Upper lobe of left lung (tissue), 6 donors: ENCODE measurements around the gene IRF5. TPM values are rescaled to one million over a fixed set of nuclear protein-coding genes. Genes with fewer than 3 reads are reported as not detected.
"Not testable (repeated sequence)": the region's sequence is repeated elsewhere in the genome, so short reads cannot be mapped to it uniquely, and the experiment has no call there.

Experiments used
- ATAC-seq, 2 donors: fragments of 200-7000 bp; cut with Tn5 transposase; one replicate each; pipeline ENCODE4 v1.9.1; 2022; ENCODE audit warnings: mild to moderate bottlenecking in 2 of 2, moderate library complexity in 2 of 2; ENCODE audit not compliant: low FRiP score in 2 of 2
- DNase-seq, 2 donors: peaks; one replicate each; pipeline ENCODE4 v3.0.0-alpha.2; 2019 to 2020
- H3K27ac ChIP-seq, 4 donors: fragments of 200-600 bp; sonication (generic); one replicate each; pipeline ENCODE4 v1.5.1; 2016 to 2019
- H3K27me3 ChIP-seq, 4 donors: fragments of 200-600 bp; sonication (generic); one replicate each; pipeline ENCODE4 v1.5.1; 2017 to 2019
- H3K36me3 ChIP-seq, 4 donors: fragments of 200-600 bp; sonication (generic); one replicate each; pipeline ENCODE4 v1.5.1; 2016 to 2019
- H3K4me1 ChIP-seq, 4 donors: fragments of 200-600 bp; sonication (generic); one replicate each; pipeline ENCODE4 v1.5.1; 2018 to 2019
- H3K4me3 ChIP-seq, 4 donors: fragments of 200-600 bp; sonication (generic); one replicate each; pipeline ENCODE4 v1.5.1; 2017 to 2019; ENCODE audit warnings: mild to moderate bottlenecking in 2 of 4, moderate library complexity in 1 of 4
- H3K9me3 ChIP-seq, 4 donors: fragments of 200-600 bp; sonication (generic); one replicate each; pipeline ENCODE4 v1.5.1; 2018 to 2019
- EP300 ChIP-seq, 4 donors: sonication (generic); formaldehyde crosslinking; IDR thresholded peaks; one replicate each; pipeline ENCODE4 v1.5.1; 2017; ENCODE audit warnings: antibody characterized with exemption in 4 of 4, control low read depth in 2 of 4
- POLR2A ChIP-seq, 4 donors: fragments of 450-650 bp; IDR thresholded peaks; one replicate each; pipeline ENCODE4 v1.5.1; 2016 to 2017; ENCODE audit warnings: antibody characterized with exemption in 4 of 4, mild to moderate bottlenecking in 2 of 4
- POLR2AphosphoS5 ChIP-seq, 2 donors: sonication (generic); formaldehyde crosslinking; IDR thresholded peaks; one replicate each; pipeline ENCODE4 v1.5.1; 2017; ENCODE audit warnings: antibody characterized with exemption in 2 of 2
- WGBS, 2 donors: methylation state at CpG; one replicate each; pipeline ENCODE4 v1.1.5; 2017 to 2018; 5-methylcytosine and 5-hydroxymethylcytosine counted together
- total RNA-seq, 6 donors: library from RNA; depleted of rRNA in 4 of 6; stranded (reverse); fragments of >200 nt in 4 of 6; gene quantifications; one replicate each; pipeline versions ENCODE4 v1.1.0 to v1.2.1, GENCODE V29; 2016 to 2021
- TF ChIP-seq, protein P1 (sequence below), 6 experiments: fragments of 450-650 bp in 4 of 6; fragments of 200-600 bp in 2 of 6; sonication (generic) in 2 of 6; IDR thresholded peaks; one replicate each; pipeline ENCODE4 v1.5.1; 2016 to 2019; ENCODE audit warnings: antibody characterized with exemption in 6 of 6
- donor health status: DM: no; HTN: no; CAD: no; lungs with moderate emphysema.
- donor health status: DM: no; HTN: yes; CAD: no; lungs with severe emphysema.

Gene IRF5
- total RNA-seq, 6 donors from 2014 or later: 10.7 to 83.8 (median 45.8) TPM

DNA sequence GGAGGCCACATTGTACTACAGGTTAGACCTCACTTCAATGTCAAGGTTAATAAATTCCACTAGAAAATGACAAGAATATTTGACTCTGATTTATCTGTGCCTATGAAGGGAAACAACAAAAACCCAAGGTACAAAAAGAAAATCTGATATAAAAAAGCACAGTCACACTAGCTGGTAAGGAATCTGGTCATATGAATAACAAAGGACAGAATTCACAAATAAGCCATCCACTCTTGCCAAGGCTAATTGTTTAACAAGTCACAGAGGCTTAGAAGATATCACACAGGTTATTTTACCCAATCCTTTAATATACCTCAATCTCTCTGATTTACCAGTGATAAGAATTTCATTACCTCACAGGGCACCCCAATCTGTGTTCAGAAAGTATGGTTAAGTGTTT lies 47.9 kb downstream of the IRF5 start:
- TF ChIP-seq, protein P1, sequence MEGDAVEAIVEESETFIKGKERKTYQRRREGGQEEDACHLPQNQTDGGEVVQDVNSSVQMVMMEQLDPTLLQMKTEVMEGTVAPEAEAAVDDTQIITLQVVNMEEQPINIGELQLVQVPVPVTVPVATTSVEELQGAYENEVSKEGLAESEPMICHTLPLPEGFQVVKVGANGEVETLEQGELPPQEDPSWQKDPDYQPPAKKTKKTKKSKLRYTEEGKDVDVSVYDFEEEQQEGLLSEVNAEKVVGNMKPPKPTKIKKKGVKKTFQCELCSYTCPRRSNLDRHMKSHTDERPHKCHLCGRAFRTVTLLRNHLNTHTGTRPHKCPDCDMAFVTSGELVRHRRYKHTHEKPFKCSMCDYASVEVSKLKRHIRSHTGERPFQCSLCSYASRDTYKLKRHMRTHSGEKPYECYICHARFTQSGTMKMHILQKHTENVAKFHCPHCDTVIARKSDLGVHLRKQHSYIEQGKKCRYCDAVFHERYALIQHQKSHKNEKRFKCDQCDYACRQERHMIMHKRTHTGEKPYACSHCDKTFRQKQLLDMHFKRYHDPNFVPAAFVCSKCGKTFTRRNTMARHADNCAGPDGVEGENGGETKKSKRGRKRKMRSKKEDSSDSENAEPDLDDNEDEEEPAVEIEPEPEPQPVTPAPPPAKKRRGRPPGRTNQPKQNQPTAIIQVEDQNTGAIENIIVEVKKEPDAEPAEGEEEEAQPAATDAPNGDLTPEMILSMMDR (IDR thresholded peaks at IDR 0.05): no peak
- TF ChIP-seq POLR2AphosphoS5 (IDR thresholded peaks at IDR 0.05) (no peak), EP300 (IDR thresholded peaks at IDR 0.05) (no peak), POLR2A (IDR thresholded peaks at IDR 0.05) (no peak)
- Histone ChIP-seq H3K4me3 (no peak overlapping the region), H3K27ac (no peak overlapping the region), H3K36me3 (peaks cover 16 to 98% (median 54%) of the 10 kb centered on the region in 4 donors), H3K27me3 (no peaks in the 10 kb centered on the region), H3K4me1 (no peaks in the 10 kb centered on the region), H3K9me3 (no peaks in the 10 kb centered on the region)
- DNase-seq: no peak
- no peak for ATAC-seq

DNA sequence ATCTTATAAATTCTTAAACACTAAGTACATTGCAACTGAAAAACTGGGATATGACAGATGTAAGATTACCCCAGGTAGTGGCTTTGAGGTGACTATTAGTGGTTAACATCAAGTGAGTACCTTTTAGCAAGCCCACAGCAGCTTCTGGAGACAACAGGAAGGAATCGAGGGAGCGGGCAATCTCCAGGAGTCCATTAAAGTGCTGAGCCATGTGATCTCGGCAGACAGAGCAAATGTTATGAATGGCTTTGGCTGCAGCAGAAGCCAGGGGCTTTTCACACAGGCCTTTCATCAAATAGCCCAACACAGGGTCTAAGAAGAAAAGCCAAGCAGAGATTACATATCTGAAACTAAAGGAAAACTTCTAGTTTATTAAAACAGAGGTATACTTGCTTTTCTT lies 48.9 kb downstream of the IRF5 start:
- WGBS, 2 donors: 85 to 88% methylated on average over 3 of the region's 3 CpGs
- no peak for DNase-seq
- Histone ChIP-seq H3K4me3 (no peak overlapping the region), H3K27me3 (no peaks in the 10 kb centered on the region), H3K36me3 (peaks cover 15 to 98% (median 50%) of the 10 kb centered on the region in 4 donors), H3K9me3 (no peaks in the 10 kb centered on the region), H3K27ac (no peak overlapping the region), H3K4me1 (no peaks in the 10 kb centered on the region)
- ATAC-seq: no peak
- TF ChIP-seq POLR2AphosphoS5 (IDR thresholded peaks at IDR 0.05) (no peak), POLR2A (IDR thresholded peaks at IDR 0.05) (no peak), EP300 (IDR thresholded peaks at IDR 0.05) (no peak)
- TF ChIP-seq, protein P1 (IDR thresholded peaks at IDR 0.05): no peak

- H3K4me1 ChIP-seq: no peaks in the 10 kb centered on the region
- TF ChIP-seq POLR2A (IDR thresholded peaks at IDR 0.05) (no peak), POLR2AphosphoS5 (IDR thresholded peaks at IDR 0.05) (no peak), EP300 (IDR thresholded peaks at IDR 0.05) (no peak)
- TF ChIP-seq, protein P1 (IDR thresholded peaks at IDR 0.05): no peak
- no peaks in the 10 kb centered on the region for H3K9me3 ChIP-seq
- DNase-seq (no peak), ATAC-seq (no peak)
- H3K27ac ChIP-seq: no peak overlapping the region
- peaks cover 13 to 98% (median 38%) of the 10 kb centered on the region in 4 donors for H3K36me3 ChIP-seq
- no peaks in the 10 kb centered on the region for H3K27me3 ChIP-seq
- no peak overlapping the region for H3K4me3 ChIP-seq
Measured at GRCh38 chr7:128988372-128988771, 50.6 kb downstream of the IRF5 start.

- no peaks in the 10 kb centered on the region for H3K9me3 ChIP-seq
- H3K27me3 ChIP-seq: no peaks in the 10 kb centered on the region
- peaks cover 9 to 98% (median 48%) of the 10 kb centered on the region in 4 donors for H3K36me3 ChIP-seq
- H3K27ac ChIP-seq: no peak overlapping the region
- no peak overlapping the region for H3K4me3 ChIP-seq
- DNase-seq: no peak
- no peaks in the 10 kb centered on the region for H3K4me1 ChIP-seq
- 73 to 79% methylated on average over 9 of the region's 9 CpGs for WGBS, 2 donors
- ATAC-seq: no peak
- TF ChIP-seq EP300 (IDR thresholded peaks at IDR 0.05) (no peak), POLR2AphosphoS5 (IDR thresholded peaks at IDR 0.05) (no peak), POLR2A (IDR thresholded peaks at IDR 0.05) (no peak)
- TF ChIP-seq, protein P1 (IDR thresholded peaks at IDR 0.05): no peak
Measured at GRCh38 chr7:128989961-128990360, 52.2 kb downstream of the IRF5 start.

GRCh38 chr7:128993419-128993818 lies 55.7 kb downstream of the IRF5 start:
- Histone ChIP-seq H3K4me3 (no peak overlapping the region), H3K36me3 (peaks cover 9 to 93% (median 48%) of the 10 kb centered on the region in 4 donors), H3K27ac (no peak overlapping the region), H3K9me3 (no peaks in the 10 kb centered on the region), H3K27me3 (no peaks in the 10 kb centered on the region), H3K4me1 (no peaks in the 10 kb centered on the region)
- TF ChIP-seq, protein P1 (IDR thresholded peaks at IDR 0.05): no peak
- TF ChIP-seq POLR2AphosphoS5 (IDR thresholded peaks at IDR 0.05) (no peak), POLR2A (IDR thresholded peaks at IDR 0.05) (no peak), EP300 (IDR thresholded peaks at IDR 0.05) (no peak)
- WGBS, 2 donors: 83 to 90% methylated on average over 2 of the region's 2 CpGs
- DNase-seq: no peak
- no peak for ATAC-seq

DNA sequence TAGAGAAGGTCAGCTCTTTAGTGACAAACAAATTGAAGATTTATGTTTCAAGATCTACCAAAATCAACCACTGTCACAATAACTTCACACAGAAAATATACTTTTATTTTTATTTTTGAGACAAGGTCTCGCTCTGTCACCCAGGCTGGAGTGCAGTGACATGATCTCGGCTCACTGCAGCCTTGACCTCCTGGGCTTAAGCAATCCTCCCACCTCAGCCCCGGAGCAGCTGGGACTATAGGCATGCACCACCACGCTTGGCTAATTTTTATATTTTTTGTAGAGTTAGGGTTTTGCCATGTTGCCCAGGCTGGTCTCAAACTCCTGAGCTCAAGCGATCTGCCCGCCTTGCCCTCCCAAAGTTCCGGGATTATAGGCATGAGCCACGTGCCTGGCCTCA lies 56.8 kb downstream of the IRF5 start:
- not testable (repeated sequence) for H3K27ac ChIP-seq, H3K27me3 ChIP-seq, H3K4me3 ChIP-seq, ATAC-seq, H3K4me1 ChIP-seq, H3K9me3 ChIP-seq, DNase-seq
- H3K36me3 ChIP-seq: peaks cover 5 to 93% (median 53%) of the 10 kb centered on the region in 4 donors
- WGBS, 2 donors: 96 to 98% methylated on average over 8 of the region's 8 CpGs
